Natural killer cell (primary cell): ENCODE measurements around the gene LILRB3. TPM values are rescaled to one million over a fixed set of nuclear protein-coding genes. Genes with fewer than 3 reads are reported as not detected.

Experiments
- ATAC-seq, 3 donors: fragments of 150-1000 bp in 2 of 3; fragments of 200-7000 bp in 1 of 3; cut with Tn5 transposase; 1 replicate in 1 of 3; 2 replicates in 2 of 3; pipeline ENCODE4 v1.10.0; 2021; ENCODE audit warnings: mild to moderate bottlenecking in 2 of 3, moderate library complexity in 2 of 3
- DNase-seq, 2 donors: peaks; one replicate each; pipeline versions ENCODE4 v3.0.0 to v3.0.0-alpha.2; 2013 to 2021; ENCODE audit warnings: mixed read lengths in 1 of 2
- H3K27ac ChIP-seq: one replicate; pipeline ENCODE4 v1.5.1; 2013; ENCODE audit warnings: mild to moderate bottlenecking, low read length
- H3K27me3 ChIP-seq: one replicate; pipeline ENCODE4 v1.6.1; 2013; ENCODE audit warnings: low read length; ENCODE audit not compliant: control insufficient read depth, insufficient read depth
- H3K36me3 ChIP-seq: one replicate; pipeline ENCODE4 v1.6.1; 2013; ENCODE audit warnings: low read length; ENCODE audit not compliant: control insufficient read depth, insufficient read depth
- H3K4me1 ChIP-seq: one replicate; pipeline ENCODE4 v1.6.1; 2013; ENCODE audit warnings: low read length; ENCODE audit not compliant: control insufficient read depth, insufficient read depth
- H3K4me3 ChIP-seq: one replicate; pipeline ENCODE4 v1.5.1; 2013; ENCODE audit warnings: low read length
- H3K9me3 ChIP-seq: one replicate; pipeline ENCODE4 v1.6.1; 2013; ENCODE audit warnings: low read length; ENCODE audit not compliant: control insufficient read depth, insufficient read depth
- H3K27ac Mint-ChIP-seq, 2 donors: one replicate each; pipeline ENCODE4 v1.8.0; 2022; ENCODE audit warnings: mild to moderate bottlenecking in 2 of 2, mixed read lengths in 2 of 2, moderate library complexity in 1 of 2
- H3K27me3 Mint-ChIP-seq, 2 donors: one replicate each; pipeline ENCODE4 v1.8.0; 2022; ENCODE audit warnings: low read depth in 2 of 2, mixed read lengths in 2 of 2
- H3K36me3 Mint-ChIP-seq: one replicate; pipeline ENCODE4 v1.8.0; 2022; ENCODE audit warnings: mixed read lengths
- H3K4me1 Mint-ChIP-seq, 2 donors: one replicate each; pipeline ENCODE4 v1.8.0; 2022; ENCODE audit warnings: mixed read lengths in 2 of 2
- H3K4me3 Mint-ChIP-seq: one replicate; pipeline ENCODE4 v1.8.0; 2022; ENCODE audit warnings: mild to moderate bottlenecking, moderate library complexity, mixed read lengths
- H3K9me3 Mint-ChIP-seq, 2 donors: one replicate each; pipeline ENCODE4 v1.8.0; 2022; ENCODE audit warnings: mixed read lengths in 2 of 2
- CTCF ChIP-seq: fragments of 200-600 bp; IDR thresholded peaks from one replicate; pipeline ENCODE4 v1.8.0; 2022; ENCODE audit warnings: antibody characterized with exemption
- WGBS: methylation state at CpG from one replicate; pipeline ENCODE4 v1.1.7; 2013; ENCODE audit warnings: missing lambda C conversion rate; ENCODE audit not compliant: insufficient coverage; 5-methylcytosine and 5-hydroxymethylcytosine counted together
- intact Hi-C: fragments of 100-400 bp; cut with micrococcal nuclease; formaldehyde crosslinking; loops from one replicate; pipeline ENCODE4 v1.14.2; 2022
- total RNA-seq, 4 donors: library from RNA; stranded (reverse); fragments of 120-200 nt in 1 of 4; gene quantifications; one replicate each; pipeline versions ENCODE4 v1.2.3 to v1.2.4, GENCODE V29; 2013 to 2022

Gene LILRB3
- total RNA-seq, 3 donors from 2014 or later (not counting 1 experiment from before 2014, with no cell fraction given) = 6.8 to 12.6 (median 12.6) TPM

GRCh38 chr19:54254195-54254906 is 31.5 kb upstream of the LILRB3 start:
- TF ChIP-seq CTCF = no peak
- no peaks in the 10 kb centered on the region for H3K9me3 Mint-ChIP-seq
- H3K27ac Mint-ChIP-seq = no peak overlapping the region
- ATAC-seq (no peak), DNase-seq (no peak)
- no peaks in the 10 kb centered on the region for H3K27me3 ChIP-seq
- H3K4me1 Mint-ChIP-seq = no peaks in the 10 kb centered on the region
- no peaks in the 10 kb centered on the region for H3K4me1 ChIP-seq
- intact Hi-C loops = no loop called here
- H3K36me3 ChIP-seq = no peaks in the 10 kb centered on the region
- peaks cover 8 to 19% of the 10 kb centered on the region in 2 donors for H3K27me3 Mint-ChIP-seq
- H3K27ac ChIP-seq = no peak overlapping the region
- no peak overlapping the region for H3K4me3 Mint-ChIP-seq
- no peak overlapping the region for H3K4me3 ChIP-seq
- no peaks in the 10 kb centered on the region for H3K36me3 Mint-ChIP-seq
- WGBS = 76% methylated on average over 17 of the region's 17 CpGs
- no peaks in the 10 kb centered on the region for H3K9me3 ChIP-seq

DNA sequence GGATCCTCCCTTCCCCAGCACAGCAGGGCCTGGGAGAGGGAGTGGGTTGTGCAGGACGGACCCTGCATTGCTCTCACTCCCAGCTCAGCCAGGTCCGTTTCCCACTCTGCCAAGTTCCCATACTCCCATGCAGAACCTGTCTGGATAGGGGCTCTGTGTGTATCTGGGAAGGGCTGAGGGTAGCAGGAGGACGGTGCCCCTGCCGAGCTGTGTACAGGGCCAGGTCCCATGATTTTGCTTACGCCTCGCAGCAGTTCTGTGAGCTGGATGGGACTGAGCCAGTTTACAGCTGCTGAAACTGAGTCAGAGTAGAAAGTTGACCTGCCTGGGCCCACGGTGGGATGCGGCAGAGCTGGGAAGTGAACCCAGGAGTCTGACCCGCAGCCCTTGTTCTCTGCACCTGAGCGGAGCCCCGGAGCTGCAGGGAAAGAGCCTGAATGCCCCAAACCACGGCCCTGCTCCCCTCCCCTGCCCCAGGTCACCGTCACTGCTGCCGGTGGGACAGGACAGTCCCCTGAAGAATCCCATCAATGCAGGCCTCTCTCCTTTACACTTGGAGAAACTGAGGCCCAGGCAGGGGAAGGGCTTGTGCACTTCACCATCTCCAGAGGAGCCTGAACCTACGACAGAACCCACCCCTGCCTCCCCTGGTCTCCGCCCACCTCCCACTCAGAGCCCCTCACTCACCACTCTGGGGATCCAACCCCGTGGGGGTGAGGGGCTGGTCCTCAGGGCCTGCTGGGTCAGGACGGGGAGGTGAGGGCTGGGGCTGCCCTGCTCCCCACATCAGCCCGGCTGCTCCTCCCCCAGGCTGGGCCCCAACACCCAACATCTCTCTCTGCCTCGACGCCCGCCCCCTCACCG is 30.8 kb upstream of the LILRB3 start:
- H3K4me3 ChIP-seq = no peak overlapping the region
- no peaks in the 10 kb centered on the region for H3K27me3 ChIP-seq
- Mint-ChIP-seq H3K27me3 (peaks cover 8 to 19% of the 10 kb centered on the region in 2 donors), H3K4me1 (no peaks in the 10 kb centered on the region), H3K27ac (no peak overlapping the region), H3K4me3 (no peak overlapping the region), H3K9me3 (no peaks in the 10 kb centered on the region), H3K36me3 (no peaks in the 10 kb centered on the region)
- H3K9me3 ChIP-seq = no peaks in the 10 kb centered on the region
- no peak for DNase-seq
- 83% methylated on average over 21 of the region's 23 CpGs for WGBS
- intact Hi-C loops = no loop called here
- H3K36me3 ChIP-seq = no peaks in the 10 kb centered on the region
- peaks cover under 1% of the 10 kb centered on the region for H3K4me1 ChIP-seq
- no peak for TF ChIP-seq CTCF
- no peak for ATAC-seq
- H3K27ac ChIP-seq = no peak overlapping the region

GRCh38 chr19:54252845-54253244 is 30.0 kb upstream of the LILRB3 start:
- Histone ChIP-seq H3K4me1 (peaks cover 8% of the 10 kb centered on the region), H3K27me3 (no peaks in the 10 kb centered on the region), H3K4me3 (no peak overlapping the region), H3K27ac (no peak overlapping the region), H3K9me3 (no peaks in the 10 kb centered on the region), H3K36me3 (no peaks in the 10 kb centered on the region)
- intact Hi-C loops = no loop called here
- no peak for TF ChIP-seq CTCF
- Mint-ChIP-seq H3K4me1 (peaks cover 6% of the 10 kb centered on the region in 2 donors), H3K27me3 (peaks cover 8 to 19% of the 10 kb centered on the region in 2 donors), H3K27ac (no peak overlapping the region), H3K4me3 (no peak overlapping the region), H3K9me3 (no peaks in the 10 kb centered on the region), H3K36me3 (no peaks in the 10 kb centered on the region)
- WGBS = 95% methylated on average over 9 of the region's 11 CpGs
- no peak for DNase-seq
- no peak for ATAC-seq
